DOHH2 (cell line): ENCODE data around the gene USP13.

Source experiments
- H3F3A ChIP-seq: fragments of 200-600 bp; sonication (generic), shearing (Covaris generic); 2 replicates; pipeline ENCODE4 v1.6.0; 2016; ENCODE audit warnings: antibody characterized with exemption, mild to moderate bottlenecking; ENCODE audit not compliant: control insufficient read depth, insufficient read depth
- H3K27ac ChIP-seq: fragments of 200-600 bp; sonication (generic); 2 replicates; pipeline ENCODE4 v1.5.1; 2014; ENCODE audit warnings: low read depth, mild to moderate bottlenecking, low read length, moderate library complexity
- H3K27me3 ChIP-seq: fragments of 200-600 bp; sonication (generic); 2 replicates; pipeline ENCODE4 v1.6.1; 2014; ENCODE audit warnings: mild to moderate bottlenecking, low read length, mixed read lengths; ENCODE audit not compliant: control insufficient read depth
- H3K36me3 ChIP-seq: fragments of 200-600 bp; sonication (generic); 2 replicates; pipeline ENCODE4 v1.6.1; 2014; ENCODE audit warnings: mild to moderate bottlenecking, low read length, moderate library complexity, mixed read lengths; ENCODE audit not compliant: control insufficient read depth
- H3K4me1 ChIP-seq: fragments of 200-600 bp; sonication (generic); 2 replicates; pipeline ENCODE4 v1.6.1; 2014; ENCODE audit warnings: mild to moderate bottlenecking, low read length, mixed read lengths; ENCODE audit not compliant: control insufficient read depth
- H3K4me2 ChIP-seq: fragments of 200-600 bp; sonication (generic); 2 replicates; pipeline ENCODE4 v1.6.0; 2014; ENCODE audit warnings: mild to moderate bottlenecking, low read length, moderate library complexity
- H3K4me3 ChIP-seq: fragments of 200-600 bp; sonication (generic); 2 replicates; pipeline ENCODE4 v1.5.1; 2014; ENCODE audit warnings: mild to moderate bottlenecking, low read length, mixed read lengths
- H3K79me2 ChIP-seq: fragments of 200-600 bp; sonication (generic); 2 replicates; pipeline ENCODE4 v1.6.1; 2014; ENCODE audit warnings: mild to moderate bottlenecking, low read length, mixed read lengths; ENCODE audit not compliant: control insufficient read depth
- H3K9me2 ChIP-seq: fragments of 200-600 bp; sonication (generic); replicated peaks from 2 replicates; pipeline ENCODE4 v1.6.1; 2014; ENCODE audit warnings: mild to moderate bottlenecking, low read length, mixed read lengths; ENCODE audit not compliant: control insufficient read depth
- H3K9me3 ChIP-seq: fragments of 200-600 bp; sonication (generic); 2 replicates; pipeline ENCODE4 v1.6.1; 2014; ENCODE audit warnings: antibody characterized with exemption, low read length, mixed read lengths; ENCODE audit not compliant: control insufficient read depth, insufficient read depth
- H4K20me1 ChIP-seq: fragments of 200-600 bp; sonication (generic); 2 replicates; pipeline ENCODE4 v1.6.0; 2014; ENCODE audit warnings: low read depth, mild to moderate bottlenecking, antibody characterized with exemption, low read length, moderate library complexity; ENCODE audit not compliant: control insufficient read depth, insufficient read depth
- CTCF ChIP-seq: fragments of 200-600 bp; sonication (generic); IDR thresholded peaks from one replicate; pipeline ENCODE4 v1.5.1; 2014; ENCODE audit warnings: antibody characterized with exemption, mild to moderate bottlenecking, low read depth, low read length; ENCODE audit not compliant: poor library complexity, severe bottlenecking
- EZH2phosphoT487 ChIP-seq: fragments of 200-600 bp; sonication (generic); IDR thresholded peaks from 2 replicates; pipeline ENCODE4 v1.6.1; 2017; ENCODE audit warnings: borderline replicate concordance, mild to moderate bottlenecking, antibody characterized with exemption, low read length, moderate library complexity, mixed read lengths

The USP13 gene

GRCh38 chr3:179733797-179734196, 81.0 kb downstream of the USP13 start:
- no peaks in the 10 kb centered on the region for H3K9me2 ChIP-seq
- no peak overlapping the region for H3K4me2 ChIP-seq
- TF ChIP-seq CTCF (no peak), EZH2phosphoT487 (no peak)
- H3F3A ChIP-seq = no peaks in the 10 kb centered on the region
- H4K20me1 ChIP-seq = peaks cover 4% of the 10 kb centered on the region; the same call in 1 of the 2 replicates
- H3K4me1 ChIP-seq = peaks cover 6% of the 10 kb centered on the region; the same call in 1 of the 2 replicates
- H3K36me3 ChIP-seq = peaks cover 53% of the 10 kb centered on the region
- H3K4me3 ChIP-seq = no peak overlapping the region
- no peak overlapping the region for H3K27ac ChIP-seq
- H3K79me2 ChIP-seq = no peaks in the 10 kb centered on the region
- H3K9me3 ChIP-seq = no peaks in the 10 kb centered on the region
- no peaks in the 10 kb centered on the region for H3K27me3 ChIP-seq

- H3K9me2 ChIP-seq = no peaks in the 10 kb centered on the region
- no peak overlapping the region for H3K4me3 ChIP-seq
- H3K36me3 ChIP-seq = peaks cover 55% of the 10 kb centered on the region
- H3F3A ChIP-seq = no peaks in the 10 kb centered on the region
- no peaks in the 10 kb centered on the region for H3K79me2 ChIP-seq
- no peak overlapping the region for H3K4me2 ChIP-seq
- peaks cover 4% of the 10 kb centered on the region; the same call in 1 of the 2 replicates for H4K20me1 ChIP-seq
- no peaks in the 10 kb centered on the region for H3K9me3 ChIP-seq
- H3K27me3 ChIP-seq = no peaks in the 10 kb centered on the region
- no peak for TF ChIP-seq CTCF
- no peak for TF ChIP-seq EZH2phosphoT487
- peaks cover 6% of the 10 kb centered on the region; the same call in 1 of the 2 replicates for H3K4me1 ChIP-seq
- H3K27ac ChIP-seq = no peak overlapping the region
Observed at GRCh38 chr3:179734497-179735281, 81.8 kb downstream of the USP13 start.

- Histone ChIP-seq H3K79me2 (no peaks in the 10 kb centered on the region), H3F3A (no peaks in the 10 kb centered on the region), H3K9me2 (no peaks in the 10 kb centered on the region), H3K4me1 (peaks cover 6% of the 10 kb centered on the region; the same call in 1 of the 2 replicates), H3K27ac (no peak overlapping the region), H3K4me2 (no peak overlapping the region), H3K36me3 (peaks cover 55% of the 10 kb centered on the region), H3K4me3 (no peak overlapping the region), H3K9me3 (no peaks in the 10 kb centered on the region), H4K20me1 (peaks cover 4% of the 10 kb centered on the region; the same call in 1 of the 2 replicates), H3K27me3 (no peaks in the 10 kb centered on the region)
- no peak for TF ChIP-seq EZH2phosphoT487
- TF ChIP-seq CTCF = no peak
Observed at GRCh38 chr3:179735321-179735720, 82.5 kb downstream of the USP13 start.
